Neural crest cell (in vitro differentiated cells): ENCODE results near the gene FSCN2. TPM values are rescaled to one million over a fixed set of nuclear protein-coding genes. Genes with fewer than 3 reads are reported as not detected.

Experiments used
- DNase-seq: peaks from one replicate; pipeline ENCODE4 v3.0.0; 2021; ENCODE audit warnings: low read depth, mixed read lengths, low spot score
- H3K27ac Mint-ChIP-seq: one replicate; pipeline ENCODE4 v1.8.0; 2021; ENCODE audit warnings: mild to moderate bottlenecking, mixed read lengths; ENCODE audit not compliant: unreplicated experiment
- H3K27me3 Mint-ChIP-seq: 2 replicates; pipeline ENCODE4 v1.8.0; 2021; ENCODE audit warnings: low read depth, mild to moderate bottlenecking, mixed read lengths
- H3K36me3 Mint-ChIP-seq: 2 replicates; pipeline ENCODE4 v1.8.0; 2021; ENCODE audit warnings: low read depth, mild to moderate bottlenecking, mixed read lengths
- H3K4me1 Mint-ChIP-seq: 2 replicates; pipeline ENCODE4 v1.8.0; 2021; ENCODE audit warnings: mixed read lengths
- H3K4me3 Mint-ChIP-seq: one replicate; pipeline ENCODE4 v1.8.0; 2021; ENCODE audit warnings: mild to moderate bottlenecking, mixed read lengths
- H3K9me3 Mint-ChIP-seq: 2 replicates; pipeline ENCODE4 v1.8.0; 2021; ENCODE audit warnings: mixed read lengths
- total RNA-seq: library from RNA; stranded (reverse); gene quantifications from 2 replicates; pipeline ENCODE4 v1.2.1, GENCODE V29; 2021
- TF ChIP-seq, protein P1 (sequence below): fragments of 200-600 bp; sonication (generic); conservative IDR thresholded peaks from 2 replicates; pipeline ENCODE4 v1.5.0; 2021; ENCODE audit warnings: antibody characterized with exemption, mild to moderate bottlenecking

Gene FSCN2
- total RNA-seq, 1 donor from 2014 or later = 0.56 TPM

DNA sequence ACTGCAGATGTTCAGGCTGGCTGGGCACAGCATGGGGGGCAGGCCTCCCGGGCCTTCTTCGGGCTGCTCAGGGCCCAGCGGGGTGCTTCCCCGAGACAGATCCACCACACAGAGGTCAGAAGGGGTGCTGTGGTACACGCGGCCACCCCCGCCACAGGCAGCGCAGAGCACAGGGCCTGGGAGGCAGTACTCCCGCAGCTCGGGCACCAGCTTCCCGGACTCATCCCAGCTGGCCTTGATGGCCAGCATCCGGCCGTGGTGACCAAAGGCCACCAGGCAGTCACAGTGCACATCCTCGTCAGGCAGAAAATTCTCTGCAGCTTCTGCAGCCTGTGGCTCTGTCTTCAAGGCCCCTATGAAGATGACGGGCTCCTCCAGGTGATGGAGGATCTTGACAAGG is 22.1 kb downstream of the FSCN2 start:
- peaks cover 5% of the 10 kb centered on the region for H3K27me3 Mint-ChIP-seq
- no peak overlapping the region for H3K27ac Mint-ChIP-seq
- peaks cover 4% of the 10 kb centered on the region for H3K36me3 Mint-ChIP-seq
- peak overlapping the region; percentile 95 for H3K4me3 Mint-ChIP-seq
- TF ChIP-seq, protein P1, sequence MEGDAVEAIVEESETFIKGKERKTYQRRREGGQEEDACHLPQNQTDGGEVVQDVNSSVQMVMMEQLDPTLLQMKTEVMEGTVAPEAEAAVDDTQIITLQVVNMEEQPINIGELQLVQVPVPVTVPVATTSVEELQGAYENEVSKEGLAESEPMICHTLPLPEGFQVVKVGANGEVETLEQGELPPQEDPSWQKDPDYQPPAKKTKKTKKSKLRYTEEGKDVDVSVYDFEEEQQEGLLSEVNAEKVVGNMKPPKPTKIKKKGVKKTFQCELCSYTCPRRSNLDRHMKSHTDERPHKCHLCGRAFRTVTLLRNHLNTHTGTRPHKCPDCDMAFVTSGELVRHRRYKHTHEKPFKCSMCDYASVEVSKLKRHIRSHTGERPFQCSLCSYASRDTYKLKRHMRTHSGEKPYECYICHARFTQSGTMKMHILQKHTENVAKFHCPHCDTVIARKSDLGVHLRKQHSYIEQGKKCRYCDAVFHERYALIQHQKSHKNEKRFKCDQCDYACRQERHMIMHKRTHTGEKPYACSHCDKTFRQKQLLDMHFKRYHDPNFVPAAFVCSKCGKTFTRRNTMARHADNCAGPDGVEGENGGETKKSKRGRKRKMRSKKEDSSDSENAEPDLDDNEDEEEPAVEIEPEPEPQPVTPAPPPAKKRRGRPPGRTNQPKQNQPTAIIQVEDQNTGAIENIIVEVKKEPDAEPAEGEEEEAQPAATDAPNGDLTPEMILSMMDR = no peak
- no peaks in the 10 kb centered on the region for H3K9me3 Mint-ChIP-seq
- H3K4me1 Mint-ChIP-seq = peaks cover 29% of the 10 kb centered on the region
- DNase-seq = no peak

DNA sequence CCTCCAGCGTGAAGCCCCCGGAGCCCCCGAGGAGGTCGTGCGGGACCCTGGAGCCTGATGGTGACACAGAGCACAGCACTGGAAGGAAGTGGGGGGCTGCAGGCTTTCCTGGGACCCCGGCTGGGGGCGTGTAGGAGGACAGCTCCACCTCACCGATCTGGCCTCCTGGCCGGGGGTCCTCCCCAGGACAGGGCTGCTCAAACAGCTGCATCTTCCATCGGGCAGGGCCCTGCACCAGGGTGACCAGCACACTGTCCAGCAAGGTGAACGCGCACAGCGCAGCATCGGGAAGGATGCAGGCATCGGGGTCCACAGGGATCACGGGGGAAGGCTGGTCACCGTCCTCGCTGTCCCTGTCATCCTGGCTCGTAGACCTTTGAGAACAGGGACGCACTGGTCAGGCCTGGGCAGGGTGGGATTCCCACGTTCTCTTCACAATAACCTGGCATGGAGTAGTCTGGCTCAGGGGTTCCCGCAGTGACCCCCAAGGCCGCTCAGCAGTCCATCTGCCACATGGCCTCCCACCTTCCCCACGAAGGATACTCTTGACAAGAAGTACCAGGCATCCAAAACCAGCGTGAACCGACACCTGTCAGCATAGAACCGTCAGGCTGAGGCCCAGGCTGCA is 22.8 kb downstream of the FSCN2 start:
- TF ChIP-seq, protein P1 = no peak
- no peak for DNase-seq
- Mint-ChIP-seq H3K36me3 (peaks cover 4% of the 10 kb centered on the region), H3K27ac (peak overlapping the region; percentile 84), H3K27me3 (peaks cover 5% of the 10 kb centered on the region), H3K4me3 (peak overlapping the region; percentile 95), H3K4me1 (peaks cover 29% of the 10 kb centered on the region), H3K9me3 (no peaks in the 10 kb centered on the region)

DNA sequence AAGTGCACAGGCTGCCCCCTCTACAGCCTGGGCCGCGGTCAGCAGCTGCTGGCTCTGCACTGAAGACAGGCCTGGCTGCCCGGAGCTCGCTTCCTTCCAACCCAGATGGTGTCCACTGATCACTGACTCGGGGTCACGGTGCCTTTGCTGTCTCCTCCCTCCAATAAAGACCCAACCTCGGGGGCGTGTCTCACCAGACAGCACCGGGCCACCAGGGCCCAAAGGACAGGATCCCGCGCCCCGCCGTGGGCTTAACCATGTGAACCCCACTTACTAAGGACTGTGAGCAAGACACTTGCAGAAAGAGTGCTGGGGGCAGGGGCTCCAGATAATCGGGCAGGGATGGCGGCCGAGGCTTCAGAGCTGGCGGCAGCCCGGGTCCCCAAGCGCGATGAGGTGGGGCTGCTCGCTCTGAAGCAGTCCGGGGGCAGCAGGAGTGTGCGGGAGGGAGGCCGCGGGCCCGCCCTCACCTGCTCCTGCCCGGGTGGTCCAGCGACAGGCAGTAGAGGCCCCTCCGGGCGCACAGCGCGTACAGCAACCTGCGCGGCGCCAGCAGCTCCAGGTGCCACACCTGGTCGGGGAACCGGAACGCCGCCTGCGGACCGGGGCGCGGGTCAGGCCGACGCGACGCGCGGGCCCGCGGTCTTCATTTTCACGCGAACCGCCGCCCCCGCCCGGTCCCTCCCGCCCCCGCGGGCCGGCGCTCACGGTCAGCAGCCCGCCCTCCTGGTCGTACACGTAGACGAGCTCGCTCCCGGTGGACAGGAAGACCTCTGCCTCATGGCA is 23.5 kb downstream of the FSCN2 start:
- DNase-seq = no peak
- peak overlapping the region; percentile 95 for H3K4me3 Mint-ChIP-seq
- H3K27me3 Mint-ChIP-seq = peaks cover 5% of the 10 kb centered on the region
- TF ChIP-seq, protein P1 = no peak
- H3K36me3 Mint-ChIP-seq = peaks cover 4% of the 10 kb centered on the region
- H3K27ac Mint-ChIP-seq = peak overlapping the region; percentile 84
- peaks cover 29% of the 10 kb centered on the region for H3K4me1 Mint-ChIP-seq
- no peaks in the 10 kb centered on the region for H3K9me3 Mint-ChIP-seq

DNA sequence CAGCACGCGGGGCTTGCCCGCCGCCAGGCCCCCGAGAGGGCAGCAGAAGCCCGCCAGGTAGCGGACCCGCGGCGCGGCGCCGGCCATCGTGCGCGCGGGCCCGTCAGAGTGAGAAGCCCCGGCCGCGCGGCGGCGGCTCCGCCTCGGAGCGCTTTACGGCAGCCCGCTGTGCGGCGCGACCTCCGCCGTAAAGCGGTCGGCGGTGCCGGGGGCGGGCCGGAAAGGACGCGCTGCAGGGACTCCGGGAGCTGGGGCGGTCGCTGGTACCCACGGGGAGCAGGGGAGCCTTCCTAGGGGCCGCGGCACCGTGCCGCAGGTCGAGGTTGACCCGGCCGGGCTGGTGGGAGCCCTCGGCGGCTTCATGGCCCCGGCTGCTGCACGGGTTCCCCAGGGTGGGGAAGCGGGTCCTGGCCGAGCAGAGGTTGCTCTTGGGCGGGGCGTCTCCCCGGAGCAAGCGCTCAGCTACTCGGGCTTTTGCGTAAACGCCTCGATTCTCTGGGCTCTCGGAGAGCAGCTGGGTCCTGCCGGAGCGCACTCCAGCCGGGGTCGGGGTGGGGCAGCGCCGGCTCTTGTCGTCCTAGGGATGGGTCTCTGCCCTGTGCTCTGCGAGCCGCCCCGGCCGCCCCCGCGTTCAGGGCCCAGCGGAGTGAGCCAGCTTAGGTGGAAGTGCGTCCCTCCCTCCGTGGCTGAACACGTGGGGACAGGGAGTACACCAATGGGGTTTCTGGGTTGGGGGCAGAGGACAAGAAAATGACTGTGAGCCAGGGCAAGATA is 24.3 kb downstream of the FSCN2 start, which contains the start of gene FAAP100:
TSS of gene FAAP100 (minus strand) at position 110 of the 774 bp plus-strand sequence. CDS start at position 87, 23 bp downstream.
- Mint-ChIP-seq H3K27ac (peak within 1 kb of the TSS; percentile 84), H3K9me3 (no peaks in the 10 kb centered on the region), H3K4me3 (peak within 1 kb of the TSS; percentile 95), H3K4me1 (peaks cover 29% of the 10 kb centered on the region), H3K27me3 (peaks cover 5% of the 10 kb centered on the region), H3K36me3 (peaks cover 4% of the 10 kb centered on the region)
- TF ChIP-seq, protein P1 = no peak
- DNase-seq = peak; percentile 76

DNA sequence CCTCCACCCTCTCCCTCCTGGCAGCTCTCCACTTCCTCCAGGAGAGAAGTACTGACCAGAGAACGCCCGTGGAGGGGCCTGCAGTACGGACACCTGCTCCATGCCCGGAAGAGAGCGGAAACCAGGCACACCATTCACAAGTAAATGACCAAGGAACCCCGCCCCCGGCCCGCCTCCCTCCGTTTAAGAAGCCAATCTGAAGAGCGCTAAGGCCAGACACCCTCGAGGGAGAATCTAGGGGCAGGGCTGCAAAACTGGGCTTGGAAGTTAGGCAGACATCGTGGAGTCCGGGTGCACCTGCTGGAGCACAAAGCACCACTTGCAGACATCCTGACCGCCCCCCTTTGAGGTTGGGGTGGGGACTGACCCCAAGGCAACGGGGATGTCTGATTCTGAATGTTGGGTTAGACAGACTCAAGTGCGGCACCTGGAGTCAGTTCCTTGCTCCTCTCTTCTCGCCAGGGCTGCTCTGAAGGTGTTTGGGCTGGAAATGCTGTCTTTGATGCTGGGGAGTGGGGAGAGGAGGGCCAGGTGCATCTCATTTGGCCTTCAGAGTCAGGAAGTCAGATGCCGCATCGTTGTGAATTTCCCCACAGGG is 24.9 kb downstream of the FSCN2 start:
- H3K9me3 Mint-ChIP-seq = no peaks in the 10 kb centered on the region
- peak; percentile 40 for DNase-seq
- peaks cover 29% of the 10 kb centered on the region for H3K4me1 Mint-ChIP-seq
- H3K27ac Mint-ChIP-seq = peak overlapping the region; percentile 81
- H3K27me3 Mint-ChIP-seq = peaks cover 5% of the 10 kb centered on the region
- TF ChIP-seq, protein P1 = no peak
- peaks cover 4% of the 10 kb centered on the region for H3K36me3 Mint-ChIP-seq
- H3K4me3 Mint-ChIP-seq = peak overlapping the region; percentile 95
